Measurements from ENCODE around the gene MYO3B.

DNA sequence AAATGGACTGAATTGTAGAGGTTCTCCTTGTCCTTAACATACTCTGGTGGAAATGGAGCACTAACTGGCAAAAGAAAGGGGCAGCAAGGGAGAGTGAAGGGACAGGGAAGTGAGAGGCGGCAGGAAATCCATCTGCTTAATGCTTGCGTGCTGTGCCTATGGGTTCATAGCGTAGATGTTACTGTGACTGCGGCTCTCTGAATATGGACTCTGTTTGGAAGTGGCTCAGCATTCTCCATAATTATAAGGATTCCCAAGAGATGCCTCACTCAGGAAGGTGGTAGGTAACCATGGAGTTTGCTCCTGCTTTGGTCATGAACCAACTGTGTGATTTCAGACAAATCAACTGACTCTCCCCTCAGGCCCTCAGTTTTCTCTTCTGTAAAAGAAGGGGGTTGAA lies 50.0 kb downstream of the MYO3B start:
- TF ChIP-seq EP300 (IDR thresholded peaks at IDR 0.05; ENCODE audit: borderline replicate concordance) (no peak), NFIC (IDR thresholded peaks at IDR 0.05) (no peak), TAF1 (IDR thresholded peaks at IDR 0.05; ENCODE audit: low read depth) (no peak), EGR1 (IDR thresholded peaks at IDR 0.05) (no peak), YY1 (IDR thresholded peaks at IDR 0.05; ENCODE audit: low read depth) (no peak), CREB1 (IDR thresholded peaks at IDR 0.05; ENCODE audit: low read depth) (no peak), RAD21 (IDR thresholded peaks at IDR 0.05; ENCODE audit: low read depth) (no peak), TCF12 (IDR thresholded peaks at IDR 0.05; ENCODE audit: low read depth) (no peak), CEBPB (IDR thresholded peaks at IDR 0.05) (no peak)
- TF ChIP-seq, protein P1, sequence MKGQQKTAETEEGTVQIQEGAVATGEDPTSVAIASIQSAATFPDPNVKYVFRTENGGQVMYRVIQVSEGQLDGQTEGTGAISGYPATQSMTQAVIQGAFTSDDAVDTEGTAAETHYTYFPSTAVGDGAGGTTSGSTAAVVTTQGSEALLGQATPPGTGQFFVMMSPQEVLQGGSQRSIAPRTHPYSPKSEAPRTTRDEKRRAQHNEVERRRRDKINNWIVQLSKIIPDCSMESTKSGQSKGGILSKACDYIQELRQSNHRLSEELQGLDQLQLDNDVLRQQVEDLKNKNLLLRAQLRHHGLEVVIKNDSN (IDR thresholded peaks at IDR 0.05): no peak
- TF ChIP-seq, protein P2, sequence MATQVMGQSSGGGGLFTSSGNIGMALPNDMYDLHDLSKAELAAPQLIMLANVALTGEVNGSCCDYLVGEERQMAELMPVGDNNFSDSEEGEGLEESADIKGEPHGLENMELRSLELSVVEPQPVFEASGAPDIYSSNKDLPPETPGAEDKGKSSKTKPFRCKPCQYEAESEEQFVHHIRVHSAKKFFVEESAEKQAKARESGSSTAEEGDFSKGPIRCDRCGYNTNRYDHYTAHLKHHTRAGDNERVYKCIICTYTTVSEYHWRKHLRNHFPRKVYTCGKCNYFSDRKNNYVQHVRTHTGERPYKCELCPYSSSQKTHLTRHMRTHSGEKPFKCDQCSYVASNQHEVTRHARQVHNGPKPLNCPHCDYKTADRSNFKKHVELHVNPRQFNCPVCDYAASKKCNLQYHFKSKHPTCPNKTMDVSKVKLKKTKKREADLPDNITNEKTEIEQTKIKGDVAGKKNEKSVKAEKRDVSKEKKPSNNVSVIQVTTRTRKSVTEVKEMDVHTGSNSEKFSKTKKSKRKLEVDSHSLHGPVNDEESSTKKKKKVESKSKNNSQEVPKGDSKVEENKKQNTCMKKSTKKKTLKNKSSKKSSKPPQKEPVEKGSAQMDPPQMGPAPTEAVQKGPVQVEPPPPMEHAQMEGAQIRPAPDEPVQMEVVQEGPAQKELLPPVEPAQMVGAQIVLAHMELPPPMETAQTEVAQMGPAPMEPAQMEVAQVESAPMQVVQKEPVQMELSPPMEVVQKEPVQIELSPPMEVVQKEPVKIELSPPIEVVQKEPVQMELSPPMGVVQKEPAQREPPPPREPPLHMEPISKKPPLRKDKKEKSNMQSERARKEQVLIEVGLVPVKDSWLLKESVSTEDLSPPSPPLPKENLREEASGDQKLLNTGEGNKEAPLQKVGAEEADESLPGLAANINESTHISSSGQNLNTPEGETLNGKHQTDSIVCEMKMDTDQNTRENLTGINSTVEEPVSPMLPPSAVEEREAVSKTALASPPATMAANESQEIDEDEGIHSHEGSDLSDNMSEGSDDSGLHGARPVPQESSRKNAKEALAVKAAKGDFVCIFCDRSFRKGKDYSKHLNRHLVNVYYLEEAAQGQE (IDR thresholded peaks at IDR 0.05; ENCODE audit: low read depth): no peak
